HG03280 (cell line): ENCODE measurements around the gene SLC6A12.
"Not testable (repeated sequence)": the region's sequence is repeated elsewhere in the genome, so short reads cannot be mapped to it uniquely, and the experiment has no call there.

Experiments used
- ATAC-seq: cut with Tn5 transposase; IDR thresholded peaks from one replicate; pipeline ENCODE4 v1.9.1; 2021; ENCODE audit warnings: mild to moderate bottlenecking, moderate library complexity; ENCODE audit not compliant: unreplicated experiment

Gene SLC6A12

DNA sequence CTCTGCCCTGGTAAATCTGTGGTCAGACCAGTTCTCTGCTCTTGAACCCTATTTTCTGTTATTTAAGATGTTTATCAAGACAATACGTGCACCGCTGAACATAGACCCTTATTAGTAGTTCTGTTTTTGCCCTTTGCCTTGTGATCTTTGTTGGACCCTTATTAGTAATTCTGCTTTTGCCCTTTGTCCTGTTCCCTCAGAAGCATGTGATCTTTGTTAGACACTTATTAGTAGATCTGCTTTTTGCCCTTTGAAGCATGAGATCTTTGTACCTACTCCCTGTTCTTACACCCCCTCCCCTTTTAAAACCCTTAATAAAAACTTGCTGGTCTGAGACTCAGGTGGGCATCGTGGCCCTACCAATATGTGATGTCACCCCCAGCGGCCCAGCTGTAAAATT lies 22.0 kb upstream of the SLC6A12 start:
- not testable (repeated sequence) for ATAC-seq

DNA sequence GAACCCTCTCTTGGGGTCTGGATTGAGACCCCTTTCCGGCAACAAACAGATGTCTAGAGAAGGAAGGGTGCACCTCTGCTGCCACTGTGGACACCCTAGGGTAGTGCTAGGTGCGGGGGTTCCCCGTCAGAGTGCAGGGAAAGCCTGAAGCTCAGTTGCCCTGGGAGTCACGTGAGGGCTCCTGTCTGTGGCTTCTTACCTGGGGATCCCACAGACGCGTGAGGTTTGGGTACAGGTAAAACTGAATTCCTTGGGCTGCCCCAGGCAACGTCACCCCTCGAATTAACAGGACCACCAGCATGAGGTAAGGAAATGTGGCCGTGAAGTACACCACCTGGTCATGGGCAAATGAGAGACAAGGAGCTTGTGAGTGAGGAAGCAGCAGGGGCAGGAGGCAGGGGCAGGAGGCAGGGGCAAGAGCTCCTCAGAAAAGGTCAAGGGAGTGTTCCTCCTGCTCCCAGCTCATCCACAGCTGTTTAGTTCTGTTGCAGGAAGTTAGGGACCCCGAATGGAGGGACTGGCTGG lies 21.0 kb upstream of the SLC6A12 start:
- no peak for ATAC-seq

DNA sequence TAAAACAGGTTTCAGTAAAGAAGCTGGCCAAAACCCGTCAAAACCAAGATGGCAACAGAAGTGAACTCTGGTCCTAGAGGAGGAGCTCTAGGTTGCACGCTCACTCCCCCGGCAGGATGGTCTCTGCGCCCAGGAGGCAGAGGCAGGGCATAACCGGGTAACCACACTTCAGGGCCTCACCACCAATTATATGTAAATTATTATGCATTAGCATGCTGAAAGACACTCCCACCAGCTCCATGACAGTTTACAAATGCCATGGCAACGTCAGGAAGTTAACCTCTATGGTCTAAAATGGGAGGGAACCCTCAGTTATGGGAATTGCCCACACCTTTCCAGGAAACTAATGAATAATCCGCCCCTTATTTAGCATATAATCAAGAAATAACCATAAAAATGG lies 20.1 kb upstream of the SLC6A12 start:
- ATAC-seq = no peak

DNA sequence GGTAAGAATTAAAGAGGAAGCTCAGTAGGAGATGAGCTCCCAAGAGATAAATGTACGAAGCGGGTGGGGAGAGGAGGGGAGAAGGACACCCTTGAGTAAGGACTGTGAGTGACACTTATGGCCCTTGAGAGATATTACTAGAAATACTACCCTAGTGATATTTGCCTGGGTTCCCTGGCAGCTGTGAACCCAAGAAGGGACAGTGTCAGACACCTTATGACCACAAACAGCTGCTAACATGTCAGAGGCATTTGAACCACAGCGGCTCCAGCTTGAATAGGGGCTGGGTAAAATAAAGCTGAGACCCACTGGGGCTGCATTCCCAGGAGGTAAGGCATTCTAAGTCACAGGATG lies 19.6 kb upstream of the SLC6A12 start:
- ATAC-seq = no peak

DNA sequence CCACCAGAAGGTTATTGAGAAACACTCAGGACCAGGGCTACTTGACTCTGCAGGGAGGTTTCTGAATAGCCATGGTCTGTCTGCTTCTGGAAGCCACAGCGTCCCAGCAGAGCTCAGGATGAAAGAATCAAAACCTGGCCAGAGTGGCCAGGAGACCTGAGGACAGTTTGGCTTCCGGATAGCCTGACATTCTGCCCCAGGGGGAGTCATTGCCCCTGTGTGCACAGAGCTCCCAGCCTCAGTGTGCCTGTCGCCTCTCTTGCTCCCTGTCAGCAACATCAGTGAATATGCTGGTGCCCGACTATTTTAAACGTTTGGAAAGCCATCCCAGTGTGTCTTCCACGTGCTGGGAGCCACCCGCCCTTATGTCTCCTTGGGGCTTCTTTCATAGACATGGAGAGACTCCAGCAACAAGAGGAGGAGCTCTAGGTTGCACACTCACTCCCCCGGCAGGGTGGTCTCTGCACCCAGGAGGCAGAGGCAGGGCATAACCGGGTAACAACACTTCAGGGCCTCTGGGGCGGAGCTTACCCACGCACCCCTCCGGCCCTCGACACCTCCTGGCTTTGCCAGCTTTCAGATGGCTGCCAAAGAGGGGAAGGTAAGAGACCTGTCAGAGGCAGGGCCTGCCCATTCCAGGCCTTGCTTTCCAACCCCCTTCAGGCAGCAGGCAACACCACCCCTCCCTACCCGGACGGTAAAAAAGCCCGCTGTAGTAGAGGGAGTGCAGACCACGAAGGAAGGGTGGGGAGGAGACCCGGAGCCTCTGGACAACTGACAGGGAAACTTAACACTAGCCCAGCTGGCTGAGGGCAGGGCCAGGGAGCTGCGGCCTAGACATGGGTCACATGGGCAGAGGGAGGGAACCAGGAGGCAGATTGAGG lies 19.0 kb upstream of the SLC6A12 start:
- no peak for ATAC-seq

DNA sequence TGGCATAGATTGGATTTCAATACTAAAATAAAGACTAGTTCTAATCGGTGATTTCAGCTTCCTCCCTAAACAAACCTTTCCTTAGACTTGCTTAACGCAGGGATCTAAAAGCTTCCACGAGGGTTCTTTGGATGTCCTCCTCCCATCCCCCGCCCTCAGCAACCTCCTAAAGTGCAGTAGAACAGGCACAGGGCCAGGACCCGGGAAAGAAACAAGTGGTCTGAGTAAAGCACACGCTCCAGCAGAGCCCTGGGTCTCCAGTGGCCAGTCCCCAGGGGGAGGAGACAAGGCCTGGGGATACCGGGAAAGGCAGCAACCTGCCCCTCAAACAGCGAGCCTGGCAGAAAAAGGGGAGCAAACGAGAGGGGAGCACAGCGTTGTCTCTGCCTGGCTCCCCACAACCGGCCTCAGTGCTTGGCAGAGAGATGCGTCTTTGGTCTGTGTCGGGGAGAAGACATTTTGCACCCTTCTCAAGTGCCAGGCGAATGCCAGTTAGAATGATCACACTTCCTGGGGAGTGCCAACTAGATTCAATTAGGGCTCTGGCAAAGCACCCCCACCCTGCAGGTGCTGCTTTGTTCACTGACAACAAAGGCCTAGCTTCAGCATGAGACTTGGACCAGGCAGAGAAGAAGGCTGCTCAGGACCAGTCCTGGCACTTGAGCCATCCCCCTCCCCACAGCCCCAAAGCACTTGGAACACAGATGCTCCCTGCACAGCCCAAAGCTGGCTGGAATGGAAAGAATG lies 17.1 kb upstream of the SLC6A12 start:
- no peak for ATAC-seq

DNA sequence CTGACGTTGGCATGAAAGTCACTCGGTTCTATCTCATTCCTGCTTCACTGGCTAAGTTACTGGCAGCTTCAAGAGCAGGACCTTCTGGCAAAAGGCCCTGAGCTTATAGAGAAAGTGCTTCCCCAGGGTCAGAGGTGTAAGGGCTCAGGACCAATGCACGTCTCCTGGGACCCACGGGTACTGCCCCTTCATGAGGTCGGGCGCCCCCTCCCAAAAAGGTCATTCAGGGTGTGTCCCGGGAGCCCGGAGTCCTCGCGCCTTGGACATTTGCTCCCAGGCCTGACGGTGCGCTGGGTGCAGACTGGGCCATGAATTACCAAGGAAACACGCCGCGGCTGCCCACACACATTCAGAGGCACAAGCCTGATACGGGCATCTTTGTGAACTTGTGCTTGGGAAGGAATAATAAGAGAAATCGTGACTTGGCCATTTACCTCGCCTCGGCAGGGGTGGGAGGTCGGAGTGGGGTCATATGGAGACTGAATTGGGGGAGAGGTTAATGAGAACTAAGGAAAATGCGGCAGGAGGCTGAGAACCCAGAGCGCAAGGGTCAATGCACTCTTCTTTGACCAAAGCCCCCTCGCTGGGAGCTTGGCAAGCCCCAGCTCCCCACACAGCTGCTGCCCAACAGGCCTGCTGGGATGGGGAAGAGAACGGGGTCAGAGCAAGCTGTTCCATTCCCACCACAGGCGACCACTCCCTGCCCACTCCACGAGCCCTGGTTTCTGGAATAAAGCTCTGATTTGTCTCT lies 15.7 kb upstream of the SLC6A12 start:
- no peak for ATAC-seq

DNA sequence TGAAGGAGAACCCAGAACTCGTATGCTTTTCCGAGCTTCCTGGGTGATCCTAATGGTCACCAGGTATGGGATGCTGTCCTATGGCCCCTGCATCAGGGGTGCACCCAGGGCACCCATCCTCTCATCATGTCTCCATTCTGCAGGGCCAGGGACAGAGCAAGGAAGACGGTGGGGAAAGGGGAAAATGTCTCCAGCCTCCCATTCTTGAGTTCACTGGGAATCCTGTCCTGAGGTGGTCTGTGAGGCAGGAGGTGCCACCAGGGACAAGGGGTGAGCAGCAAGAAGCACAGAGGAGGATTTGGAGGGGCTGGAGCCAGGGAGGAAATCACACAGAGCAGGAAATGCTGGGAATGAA lies 14.9 kb upstream of the SLC6A12 start:
- ATAC-seq = no peak

DNA sequence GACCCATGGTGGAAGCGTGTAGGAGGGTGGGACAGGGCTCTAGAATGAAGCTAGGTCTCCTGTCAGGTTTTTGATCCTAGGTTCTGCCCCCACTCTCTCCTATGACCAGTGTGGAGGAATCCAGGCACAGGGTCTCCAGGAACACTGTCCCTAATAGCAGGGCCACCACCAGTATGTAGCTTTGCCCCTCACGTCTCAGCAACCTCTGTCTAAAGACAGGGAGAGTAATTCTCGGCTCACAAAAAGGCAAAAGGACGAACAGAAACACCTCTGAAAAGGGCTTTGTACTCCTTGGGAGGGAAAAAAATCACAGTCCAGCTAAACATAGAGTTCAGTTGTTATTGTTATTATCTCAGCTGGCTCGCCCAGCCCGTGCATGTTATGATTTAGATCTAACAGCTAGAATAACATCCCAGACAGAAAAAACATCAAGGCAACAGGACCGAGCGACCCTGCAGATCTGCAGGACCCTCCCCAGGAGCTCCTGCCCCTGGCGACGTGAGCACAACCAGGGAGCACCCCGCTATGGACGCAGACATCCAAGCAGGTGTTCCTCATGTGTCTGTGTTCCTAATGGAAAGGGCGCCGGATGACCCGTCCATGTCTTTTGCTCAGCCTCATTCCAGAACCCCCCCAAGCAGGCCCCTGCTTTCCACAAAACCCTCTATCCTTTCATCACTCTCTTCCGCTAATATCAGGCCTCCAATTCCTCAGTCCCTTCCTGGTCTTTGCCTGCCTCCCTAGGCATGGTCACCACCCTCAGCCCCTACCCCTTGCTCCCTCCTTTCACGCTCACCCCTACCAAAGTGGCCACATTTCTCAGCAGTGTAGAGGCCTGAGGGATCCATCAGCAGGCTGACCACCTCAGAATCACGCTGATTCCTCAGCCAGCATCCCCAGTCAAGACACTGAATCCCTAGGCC lies 14.2 kb upstream of the SLC6A12 start:
- no peak for ATAC-seq

DNA sequence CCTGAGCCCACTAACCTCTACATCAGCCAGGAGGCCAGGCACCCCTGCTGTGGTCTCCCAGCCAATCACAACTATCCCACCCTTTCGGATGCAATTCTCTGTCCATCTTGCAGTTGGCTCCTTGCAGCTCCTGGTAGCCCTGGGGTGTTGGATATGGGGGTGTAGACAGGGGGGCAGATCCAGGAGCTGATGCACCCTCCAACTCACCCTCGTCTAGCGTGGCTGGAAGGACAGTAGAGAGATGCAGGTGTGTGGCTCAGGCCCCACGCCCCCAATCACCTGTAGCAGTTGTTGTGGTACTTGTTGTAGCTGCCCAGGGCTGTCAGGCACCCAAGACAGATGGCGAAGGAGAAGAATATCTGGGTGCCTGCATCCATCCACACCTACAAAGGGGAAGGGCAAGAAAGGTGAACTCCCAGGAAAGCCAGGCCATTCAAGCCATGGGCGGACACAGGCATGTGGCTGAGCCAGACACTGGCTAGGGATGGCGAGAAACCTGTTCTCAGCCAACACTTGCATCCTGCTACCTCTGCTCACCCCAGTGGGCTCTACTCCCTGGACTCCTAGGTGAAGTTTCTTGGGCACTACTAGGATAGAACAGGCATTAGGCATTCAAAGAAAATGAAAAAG lies 13.4 kb upstream of the SLC6A12 start:
- no peak for ATAC-seq

DNA sequence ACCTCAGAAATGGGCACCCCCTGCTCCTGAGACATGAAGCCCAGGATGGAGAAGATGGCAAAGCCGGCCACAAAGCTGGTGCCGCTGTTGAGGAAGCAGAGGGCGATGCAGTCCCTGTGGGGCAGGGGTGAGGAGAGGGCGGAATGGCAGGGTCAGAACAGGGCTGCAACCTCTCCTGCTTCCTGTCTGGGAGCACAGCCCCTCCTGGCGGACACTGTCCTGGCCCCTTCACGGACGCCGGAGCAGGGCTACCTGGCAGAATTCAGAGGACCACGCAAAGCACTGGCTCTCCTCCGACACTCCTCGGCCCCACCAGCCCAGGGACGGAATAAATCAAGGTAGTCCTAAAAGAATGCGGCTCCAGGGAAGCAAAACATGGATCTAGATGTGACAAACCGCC lies 12.4 kb upstream of the SLC6A12 start:
- no peak for ATAC-seq

DNA sequence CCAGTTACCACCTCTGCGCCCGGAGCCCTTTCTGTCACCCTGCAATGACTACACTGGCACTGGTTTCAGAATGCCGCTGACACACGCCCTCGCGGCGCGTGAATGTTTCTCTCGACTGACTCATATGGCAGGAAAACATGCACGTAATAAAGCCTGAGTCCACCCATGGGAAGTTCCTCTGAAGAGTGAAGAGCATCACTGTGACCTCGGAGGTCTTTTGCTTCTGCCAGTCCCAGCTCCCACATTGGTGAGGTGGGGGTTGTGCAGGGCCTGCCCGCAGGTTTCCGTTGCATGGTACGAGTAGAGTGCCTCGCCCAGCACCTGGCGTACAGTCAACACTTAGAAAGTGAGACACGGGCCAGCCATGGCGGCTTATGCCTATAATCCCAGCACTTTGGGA lies 11.1 kb upstream of the SLC6A12 start:
- no peak for ATAC-seq

DNA sequence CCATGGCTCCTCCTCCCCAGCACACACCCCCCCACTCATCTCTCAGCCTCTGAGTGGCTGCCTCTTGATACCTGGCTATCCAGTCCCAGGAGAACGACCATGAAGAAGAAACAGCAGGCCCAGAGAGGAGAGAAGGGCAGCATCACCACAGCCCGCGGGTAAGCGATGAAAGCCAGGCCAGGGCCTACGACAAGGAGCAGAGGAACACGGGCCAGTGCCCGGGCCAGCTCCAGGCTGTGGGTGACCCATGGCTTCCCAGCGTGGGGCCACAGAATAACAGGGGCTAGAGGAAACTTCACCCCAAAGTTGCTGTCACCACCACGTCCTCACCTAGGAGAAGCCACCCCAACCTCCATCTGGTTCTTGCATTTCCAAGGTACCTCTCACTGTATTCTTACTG lies 10.4 kb upstream of the SLC6A12 start:
- ATAC-seq = no peak

DNA sequence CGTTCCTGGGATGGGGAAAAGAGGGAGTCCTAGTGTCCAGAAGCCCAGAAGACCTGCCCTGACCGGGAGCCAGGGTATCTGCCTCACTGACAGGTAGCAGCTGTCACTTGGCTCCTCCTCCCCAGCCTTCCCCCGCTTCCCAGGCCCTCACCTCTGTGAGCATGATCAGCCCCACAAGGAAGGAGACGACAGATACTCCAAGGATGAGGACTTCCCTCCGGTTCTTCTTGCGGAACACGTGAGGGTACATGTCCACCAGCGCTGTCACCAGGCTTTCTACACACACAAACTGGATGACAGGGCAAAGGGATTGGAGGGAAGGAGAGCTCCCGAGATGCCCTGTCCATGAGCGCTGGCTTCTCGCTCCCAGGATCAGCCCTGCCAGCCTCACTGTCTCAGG lies 9.9 kb upstream of the SLC6A12 start:
- no peak for ATAC-seq

DNA sequence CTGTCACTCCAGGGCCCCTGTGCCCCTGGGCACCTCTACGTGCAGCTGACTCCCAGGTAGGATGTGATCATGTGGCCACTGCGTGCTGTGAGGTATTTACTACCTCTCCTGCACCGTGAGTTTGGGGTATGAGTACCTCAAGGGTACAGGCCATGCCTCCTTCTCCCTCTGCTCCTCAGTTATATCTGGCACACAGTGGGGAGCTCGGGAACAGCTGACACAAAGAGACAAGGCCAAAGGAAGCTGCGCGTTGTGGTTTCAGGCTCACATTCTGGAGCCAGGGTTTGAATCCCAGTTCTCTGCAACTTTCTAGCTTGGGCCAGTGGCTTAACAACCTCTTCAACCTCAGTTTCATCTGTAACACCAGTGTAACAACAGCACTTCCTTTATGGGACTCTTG lies 7.8 kb upstream of the SLC6A12 start:
- no peak for ATAC-seq

DNA sequence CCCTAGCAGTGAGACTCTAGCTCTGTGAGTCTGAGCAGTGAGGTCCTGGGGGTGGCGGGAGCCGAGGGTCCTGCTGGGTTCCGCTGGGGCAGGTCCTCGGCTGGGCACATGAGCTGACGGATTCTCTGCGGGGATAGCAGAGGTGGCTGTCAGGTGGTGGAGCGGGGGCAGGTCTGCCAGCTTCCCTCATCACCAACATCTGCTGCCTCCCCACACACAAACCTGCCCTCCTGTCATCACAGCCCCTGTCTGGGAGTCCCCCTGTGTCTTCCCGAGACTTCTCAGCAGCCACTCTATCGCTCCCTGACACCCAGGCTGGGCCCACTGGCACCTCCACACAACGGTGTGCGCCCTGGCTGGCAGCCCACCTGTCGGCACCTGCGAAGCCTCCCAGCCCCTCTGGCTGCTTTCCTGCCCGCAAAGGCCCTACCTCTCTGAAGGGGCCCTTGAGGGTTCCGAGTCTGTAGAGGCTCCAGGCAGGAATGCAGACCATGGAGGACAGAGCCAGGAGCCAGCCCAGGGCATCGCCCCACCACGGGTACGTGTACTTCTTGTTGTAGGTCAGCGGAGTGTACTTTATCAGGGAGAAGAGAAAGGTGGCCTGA lies 7.1 kb upstream of the SLC6A12 start:
- no peak for ATAC-seq

DNA sequence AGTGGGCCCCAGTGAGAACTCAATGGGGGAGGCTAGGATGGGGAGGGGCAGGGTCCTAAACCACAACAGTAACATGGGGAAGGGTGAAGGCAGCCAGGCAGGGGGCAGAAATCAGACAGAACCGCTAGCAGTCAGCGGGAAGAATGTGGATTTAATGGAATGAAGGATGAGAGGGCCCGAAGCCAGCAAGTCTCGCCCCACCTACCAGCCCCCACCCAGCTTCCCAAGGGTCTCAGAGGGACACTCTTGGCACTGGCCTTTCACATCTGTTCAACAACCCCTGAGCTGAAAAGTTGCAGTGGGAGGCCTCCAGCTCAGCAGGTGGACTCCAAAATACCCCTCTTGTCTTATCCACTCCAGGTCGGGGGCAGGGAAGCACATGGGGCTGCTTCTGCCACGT lies 6.5 kb upstream of the SLC6A12 start:
- ATAC-seq = no peak

DNA sequence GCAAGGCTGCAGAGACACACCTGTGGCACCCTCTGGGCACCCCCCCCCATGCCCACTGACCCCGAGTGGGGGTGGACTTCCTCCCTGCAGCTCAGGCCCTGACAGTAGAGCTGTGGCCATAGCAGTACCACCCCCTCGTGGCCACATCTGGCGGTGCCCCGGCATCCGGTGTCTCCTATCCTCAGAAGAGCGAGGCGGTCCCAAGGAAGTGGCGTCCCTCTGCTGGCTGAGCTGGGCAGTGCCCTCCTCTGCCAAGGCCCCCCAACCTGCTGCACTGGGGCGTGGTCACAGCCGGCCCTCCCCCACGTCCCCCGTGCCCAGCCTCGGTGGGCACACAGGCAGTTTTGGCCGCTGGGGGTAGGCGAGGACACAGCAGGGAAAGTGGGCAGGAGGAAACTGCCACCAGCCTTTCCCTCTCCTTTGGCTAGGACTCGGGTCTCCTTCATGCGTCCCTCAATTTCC lies 6.0 kb upstream of the SLC6A12 start:
- ATAC-seq = peak; percentile 77
